Calu3 (cell line): ENCODE measurements around the gene RNF167. TPM values are rescaled to one million over a fixed set of nuclear protein-coding genes. Genes with fewer than 3 reads are reported as not detected.

Experiments
- BruUV-seq: library from RNA; stranded (reverse); fragments of 400-500 nt; replicated peaks from 2 replicates; lab custom pipeline; 2021; lab: Mats Ljungman, UMichigan
- CTCF ChIA-PET: fragments of 300-600 bp; sonication (Branson Sonifier 250); formaldehyde crosslinking; loops from one replicate; lab custom pipeline; 2022; ENCODE audit warnings: antibody characterized with exemption; lab: Charles Lee
- DNase-seq: peaks from one replicate; pipeline ENCODE4 v3.0.0; 2022
- H3K27ac Mint-ChIP-seq: one replicate; pipeline ENCODE4 v1.8.0; 2022; ENCODE audit warnings: mixed read lengths; ENCODE audit not compliant: unreplicated experiment
- H3K27me3 Mint-ChIP-seq: one replicate; pipeline ENCODE4 v1.8.0; 2022; ENCODE audit warnings: mixed read lengths; ENCODE audit not compliant: unreplicated experiment
- H3K36me3 Mint-ChIP-seq: one replicate; pipeline ENCODE4 v1.8.0; 2022; ENCODE audit warnings: mild to moderate bottlenecking, moderate library complexity, mixed read lengths; ENCODE audit not compliant: insufficient read depth, unreplicated experiment
- H3K4me1 Mint-ChIP-seq: one replicate; pipeline ENCODE4 v1.8.0; 2022; ENCODE audit warnings: mild to moderate bottlenecking, low read depth, mixed read lengths; ENCODE audit not compliant: unreplicated experiment
- H3K4me3 Mint-ChIP-seq: one replicate; pipeline ENCODE4 v1.8.0; 2022; ENCODE audit warnings: mild to moderate bottlenecking, low read depth, moderate library complexity, mixed read lengths; ENCODE audit not compliant: unreplicated experiment
- H3K9me3 Mint-ChIP-seq: one replicate; pipeline ENCODE4 v1.8.0; 2022; ENCODE audit warnings: low read depth, mixed read lengths; ENCODE audit not compliant: unreplicated experiment
- CTCF ChIP-seq: fragments of 200-600 bp; IDR thresholded peaks from one replicate; pipeline ENCODE4 v1.8.0; 2022; ENCODE audit warnings: antibody characterized with exemption; ENCODE audit not compliant: unreplicated experiment
- intact Hi-C: fragments of 100-400 bp; cut with micrococcal nuclease; formaldehyde crosslinking; loops from one replicate; pipeline ENCODE4 v1.10.0; 2022; ENCODE audit not compliant: unreplicated experiment
- total RNA-seq: library from RNA; stranded (reverse); gene quantifications from 2 replicates; pipeline ENCODE4 v1.2.3, GENCODE V29; 2022

RNF167 gene
- total RNA-seq, 1 experiment from 2014 or later, result 65.2 TPM

GRCh38 chr17:4955091-4955490 lies 15.0 kb downstream of the RNF167 start:
- Mint-ChIP-seq H3K4me1 (peaks cover 13% of the 10 kb centered on the region), H3K27me3 (no peaks in the 10 kb centered on the region), H3K4me3 (no peak overlapping the region), H3K27ac (no peak overlapping the region), H3K36me3 (peaks cover 27% of the 10 kb centered on the region), H3K9me3 (peaks cover 2% of the 10 kb centered on the region)
- intact Hi-C loops, result no loop called here
- DNase-seq, result no peak
- BruUV-seq, result no TSS peak
- CTCF ChIA-PET, result no interaction called here
- TF ChIP-seq CTCF, result no peak

- BruUV-seq, result no TSS peak
- intact Hi-C loops, result no loop called here
- peaks cover 28% of the 10 kb centered on the region for H3K36me3 Mint-ChIP-seq
- H3K27me3 Mint-ChIP-seq, result no peaks in the 10 kb centered on the region
- H3K4me1 Mint-ChIP-seq, result no peaks in the 10 kb centered on the region
- no peak overlapping the region for H3K27ac Mint-ChIP-seq
- no peak overlapping the region for H3K4me3 Mint-ChIP-seq
- CTCF ChIA-PET, result no interaction called here
- TF ChIP-seq CTCF, result no peak
- H3K9me3 Mint-ChIP-seq, result peaks cover 2% of the 10 kb centered on the region
- DNase-seq, result no peak
Observed at GRCh38 chr17:4956493-4957061, 16.5 kb downstream of the RNF167 start.

GRCh38 chr17:4958102-4958501 lies 18.0 kb downstream of the RNF167 start:
- Mint-ChIP-seq H3K27me3 (no peaks in the 10 kb centered on the region), H3K27ac (no peak overlapping the region), H3K4me1 (no peaks in the 10 kb centered on the region), H3K36me3 (peaks cover 28% of the 10 kb centered on the region), H3K9me3 (peaks cover 2% of the 10 kb centered on the region), H3K4me3 (no peak overlapping the region)
- TF ChIP-seq CTCF, result no peak
- BruUV-seq, result no TSS peak
- no peak for DNase-seq
- CTCF ChIA-PET, result no interaction called here
- intact Hi-C loops, result no loop called here

GRCh38 chr17:4959261-4959965 lies 19.3 kb downstream of the RNF167 start:
- CTCF ChIA-PET, result no interaction called here
- Mint-ChIP-seq H3K4me1 (no peaks in the 10 kb centered on the region), H3K27ac (no peak overlapping the region), H3K27me3 (no peaks in the 10 kb centered on the region), H3K36me3 (peaks cover 28% of the 10 kb centered on the region), H3K9me3 (peaks cover 2% of the 10 kb centered on the region), H3K4me3 (no peak overlapping the region)
- no peak for TF ChIP-seq CTCF
- intact Hi-C loops, result no loop called here
- DNase-seq, result no peak
- BruUV-seq, result TSS peak; percentile 64
